Fibroblast of the conjunctiva (primary cell): ENCODE results near the gene SPECC1.
"Not testable (repeated sequence)": the region's sequence is repeated elsewhere in the genome, so short reads cannot be mapped to it uniquely, and the experiment has no call there.

Experiments used
- DNase-seq: peaks from one replicate; pipeline ENCODE4 v3.0.0-alpha.2; 2010; ENCODE audit warnings: low read depth

SPECC1 gene

GRCh38 chr17:20174588-20175265, 165.6 kb downstream of the SPECC1 start:
- no peak for DNase-seq

DNA sequence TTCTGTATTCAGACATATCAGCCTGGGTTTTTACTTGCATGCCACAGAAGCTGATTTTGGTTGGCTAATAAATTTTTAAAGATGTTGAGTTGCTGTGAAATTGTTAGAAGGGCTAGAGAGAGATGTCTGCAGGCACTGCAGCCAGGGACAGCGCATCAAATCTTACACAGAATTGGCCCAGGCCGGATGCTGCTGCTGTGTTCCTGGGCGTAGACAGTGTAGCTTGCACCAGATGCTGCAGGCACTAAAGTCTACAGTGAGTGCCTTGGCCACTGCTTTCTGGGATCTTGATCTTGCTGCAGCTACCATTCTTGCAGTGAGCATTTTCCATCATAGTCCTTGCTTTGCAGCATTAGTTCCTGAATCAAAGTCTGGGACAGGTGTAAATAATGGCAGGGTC, 169.9 kb downstream of the SPECC1 start:
- DNase-seq, result no peak

GRCh38 chr17:20180661-20181060, 171.5 kb downstream of the SPECC1 start:
- no peak for DNase-seq

DNA sequence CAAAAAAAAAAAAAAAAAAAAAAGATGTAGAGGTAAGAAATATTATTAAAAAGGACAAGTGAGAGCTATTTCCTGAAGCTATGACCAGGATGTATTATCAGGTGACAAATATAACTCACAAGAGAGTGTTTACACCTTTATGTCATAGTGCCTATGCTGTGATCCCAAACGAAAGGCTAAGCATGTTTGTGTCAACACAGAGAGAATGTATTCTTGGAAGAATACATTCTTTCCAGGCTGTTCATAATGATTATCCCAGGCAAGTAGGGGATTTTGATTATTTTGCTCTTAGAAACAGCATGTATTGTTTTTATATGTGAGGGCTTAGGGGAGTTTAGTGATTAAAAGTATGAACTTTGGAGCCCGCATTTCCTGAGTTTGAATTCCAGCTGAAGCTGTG, 175.0 kb downstream of the SPECC1 start:
- DNase-seq, result no peak

DNA sequence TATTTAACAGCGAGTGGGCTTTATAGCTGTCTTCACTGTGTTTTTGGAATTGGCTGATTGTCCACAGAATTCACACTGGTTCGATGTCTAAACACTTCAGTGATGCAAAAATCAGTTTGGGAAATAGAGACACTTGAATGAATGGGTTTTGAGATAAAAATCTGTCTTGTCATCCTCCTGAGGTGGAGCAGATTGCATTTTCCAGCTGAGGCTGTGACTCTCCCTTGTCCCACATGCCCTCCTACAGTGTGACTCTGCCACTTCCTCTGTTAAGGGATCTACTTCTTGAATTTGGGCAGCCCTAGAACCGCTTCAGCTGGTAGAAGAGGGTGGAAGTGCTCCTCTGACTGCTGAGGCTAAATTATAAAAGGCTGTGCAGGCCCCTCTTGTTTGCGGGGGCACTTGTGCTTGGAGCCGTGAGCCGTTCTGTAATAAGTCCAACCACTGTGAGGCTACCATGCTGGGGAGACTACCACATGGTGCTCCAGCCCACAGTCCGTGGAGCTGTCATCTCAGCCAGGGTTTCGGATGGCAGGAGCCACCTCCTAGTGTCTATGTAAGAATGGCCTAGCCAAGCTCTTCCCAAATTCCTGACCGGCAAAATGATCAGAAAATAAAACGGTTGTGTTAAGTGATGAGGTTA, 175.9 kb downstream of the SPECC1 start:
- DNase-seq, result no peak

DNA sequence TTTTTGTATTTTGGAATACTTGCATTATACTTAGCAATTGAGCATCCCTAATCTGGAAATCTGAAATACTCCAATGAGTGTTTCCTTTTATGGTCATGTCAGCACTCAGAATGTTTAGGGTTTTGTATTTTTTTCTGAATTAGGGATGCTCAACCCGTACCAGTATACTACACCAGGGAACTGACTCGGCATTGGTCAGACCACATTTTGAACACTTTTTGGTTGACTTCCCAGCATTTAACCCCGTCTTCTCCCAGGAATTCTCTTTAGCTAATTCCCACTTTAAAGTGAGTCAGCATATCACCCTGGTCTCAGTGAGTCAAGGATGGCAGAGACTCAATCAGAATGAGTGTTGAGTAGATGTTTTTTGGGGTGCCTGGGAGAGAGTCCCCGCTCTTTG, 177.9 kb downstream of the SPECC1 start:
- DNase-seq, result no peak

DNA sequence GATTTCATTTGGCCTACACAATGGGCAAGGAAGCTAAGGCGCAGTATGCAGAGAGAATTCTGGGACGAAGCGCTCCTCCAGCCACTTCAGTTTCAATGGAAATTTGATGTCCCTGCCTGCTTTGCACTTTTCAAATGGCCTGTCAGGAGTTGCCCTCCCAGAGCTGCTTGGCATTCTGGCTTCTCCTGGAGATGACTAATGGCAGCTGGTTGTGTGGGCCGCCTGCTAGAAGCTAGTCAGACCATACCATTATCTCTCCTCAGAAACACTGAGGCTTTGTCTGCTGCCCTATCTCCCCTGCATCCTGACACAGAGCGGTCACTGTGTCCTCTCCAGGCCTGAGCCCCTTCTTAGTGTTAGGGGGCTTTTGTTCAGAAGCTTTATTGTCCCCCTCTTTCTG, 180.1 kb downstream of the SPECC1 start:
- DNase-seq, result no peak

DNA sequence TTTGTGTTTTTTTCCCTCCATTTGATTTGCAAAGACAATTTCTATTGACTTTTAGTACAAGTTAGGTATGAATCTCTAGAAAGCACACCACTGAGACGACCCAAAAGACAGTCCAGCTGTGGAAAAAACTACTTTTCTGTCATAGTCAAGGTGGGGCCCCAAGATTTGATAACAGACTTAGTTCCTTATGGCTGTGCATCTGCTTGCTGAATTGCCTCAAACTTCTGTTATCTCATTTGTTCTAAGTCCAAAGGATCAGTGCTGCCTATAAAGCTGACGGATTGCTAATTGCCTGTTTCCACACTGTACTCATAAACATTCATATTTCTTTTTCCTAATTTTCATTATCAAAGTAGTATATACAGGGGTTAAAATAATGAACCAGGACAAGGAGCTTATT, 180.8 kb downstream of the SPECC1 start:
- DNase-seq, result no peak

- no peak for DNase-seq
Observed at GRCh38 chr17:20190605-20191004, 181.4 kb downstream of the SPECC1 start.

- DNase-seq, result peak; percentile 41
Observed at GRCh38 chr17:20191056-20191455, 181.9 kb downstream of the SPECC1 start.

DNA sequence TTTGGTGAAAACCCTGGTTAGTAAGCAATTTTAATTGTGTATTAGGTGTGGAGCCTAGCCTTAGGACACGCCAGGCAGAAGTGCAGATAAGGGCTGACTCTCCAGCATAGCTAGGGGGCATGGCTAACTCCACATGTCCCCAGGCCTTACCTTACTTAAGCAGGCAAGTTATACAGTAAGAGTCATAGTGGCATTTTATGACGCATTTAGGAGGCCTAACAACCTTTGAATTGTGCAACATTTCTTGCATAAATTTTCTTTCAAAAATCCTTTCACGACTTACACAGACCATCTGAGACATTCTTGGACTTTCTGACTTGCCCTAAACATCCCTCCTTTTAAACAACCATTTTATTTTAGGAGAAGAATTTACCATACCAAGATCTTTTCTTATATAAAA, 187.1 kb downstream of the SPECC1 start:
- not testable (repeated sequence) for DNase-seq

- no peak for DNase-seq
Observed at GRCh38 chr17:20197272-20197926, 188.2 kb downstream of the SPECC1 start.

DNA sequence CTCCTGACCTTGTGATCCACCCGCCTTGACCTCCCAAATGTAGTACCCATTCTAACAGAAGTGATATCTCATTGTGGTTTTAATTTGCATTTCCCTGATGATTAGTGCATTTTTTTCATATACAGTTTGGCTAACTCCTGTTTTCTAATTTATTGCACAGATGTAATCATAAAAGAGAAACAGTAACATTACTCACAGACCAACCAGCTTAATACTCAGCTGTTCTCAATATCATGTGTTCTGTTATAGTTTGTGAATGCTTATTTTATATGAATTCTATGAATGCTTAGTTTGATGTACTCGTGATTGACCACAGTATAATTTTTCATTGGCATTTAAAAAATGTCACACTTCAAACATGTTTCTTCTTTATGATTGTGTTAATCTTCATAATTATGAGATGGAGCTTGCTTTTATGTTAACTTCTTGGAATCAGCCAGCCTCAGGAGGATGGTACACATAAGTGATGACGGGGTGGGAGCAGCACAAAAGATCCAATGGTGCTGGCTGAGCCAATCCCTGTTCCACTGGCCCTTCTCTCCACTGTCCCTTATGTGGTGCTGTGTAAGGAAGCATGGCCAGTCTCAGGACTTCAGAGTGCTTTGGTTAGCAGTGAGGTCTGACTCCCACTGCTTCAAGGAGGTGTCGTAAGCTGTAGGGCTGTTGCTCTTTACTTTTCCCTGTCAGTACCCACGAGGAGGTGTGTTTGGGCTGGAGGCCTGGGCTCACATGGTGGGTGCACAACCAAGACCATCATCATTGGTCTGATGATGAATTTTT, 191.0 kb downstream of the SPECC1 start:
- DNase-seq, result no peak

- no peak for DNase-seq
Observed at GRCh38 chr17:20200865-20201458, 191.8 kb downstream of the SPECC1 start.

DNA sequence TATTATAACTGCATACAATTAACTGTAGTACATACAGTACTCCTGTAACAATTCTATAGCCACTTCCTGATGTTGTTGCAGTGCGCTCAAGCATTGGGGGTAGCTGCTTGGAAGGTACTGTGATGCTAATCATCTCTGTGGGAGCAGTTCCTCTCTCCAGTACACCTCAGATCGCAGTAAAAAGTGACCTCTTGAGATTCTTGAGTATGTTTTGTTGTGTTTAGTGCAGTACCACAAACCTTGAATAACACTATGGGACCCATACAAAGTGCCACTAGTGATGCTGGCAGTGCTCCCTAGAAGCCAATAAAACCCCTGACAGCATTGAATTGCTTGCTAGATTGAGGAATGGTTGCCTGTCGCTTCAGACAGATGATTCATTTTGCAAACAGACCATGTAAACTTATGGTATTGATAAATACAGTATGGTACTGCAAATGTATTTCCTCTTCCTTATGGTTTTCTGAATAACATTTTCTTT, 193.0 kb downstream of the SPECC1 start:
- DNase-seq, result no peak

DNA sequence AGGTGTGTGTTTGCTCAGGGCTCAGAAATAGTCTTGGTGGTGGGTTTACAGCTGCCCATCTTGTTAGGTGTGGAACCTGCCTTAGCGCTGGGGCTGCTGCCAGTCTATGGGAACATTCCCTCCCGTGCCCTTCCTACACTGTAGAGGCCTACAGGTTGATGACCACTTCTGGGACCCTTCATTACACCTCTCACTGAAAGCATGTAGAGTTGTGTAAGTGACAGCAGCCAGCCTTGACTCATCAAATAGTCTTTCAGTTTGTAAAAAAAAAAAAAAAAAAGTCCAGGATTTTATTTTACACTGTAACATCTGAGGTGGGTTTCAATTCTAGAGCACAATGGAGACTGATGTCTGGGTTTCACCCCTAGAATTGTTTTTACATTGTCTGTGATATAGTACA, 193.9 kb downstream of the SPECC1 start:
- no peak for DNase-seq

- no peak for DNase-seq
Observed at GRCh38 chr17:20203761-20204263, 194.7 kb downstream of the SPECC1 start.

- no peak for DNase-seq
Observed at GRCh38 chr17:20205609-20206008, 196.4 kb downstream of the SPECC1 start.

DNA sequence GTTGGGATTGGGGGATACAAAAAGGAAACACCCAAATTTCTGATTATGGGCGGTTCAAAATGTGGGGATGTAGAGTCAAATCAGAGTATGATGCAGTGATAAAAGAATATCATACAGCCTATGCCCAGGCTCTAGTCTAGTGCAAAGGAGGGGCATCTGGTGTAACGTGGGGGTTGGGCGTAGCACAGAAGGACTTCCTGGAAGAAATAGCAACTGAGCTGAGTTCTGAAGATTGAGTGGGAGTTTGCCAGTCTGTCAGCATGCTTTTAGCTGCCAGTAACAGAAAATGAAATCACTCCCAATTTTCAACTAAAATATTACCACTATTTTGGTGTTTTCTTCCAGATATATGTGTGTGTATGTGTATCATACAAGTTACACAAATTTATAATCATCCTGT, 196.9 kb downstream of the SPECC1 start:
- DNase-seq, result no peak

DNA sequence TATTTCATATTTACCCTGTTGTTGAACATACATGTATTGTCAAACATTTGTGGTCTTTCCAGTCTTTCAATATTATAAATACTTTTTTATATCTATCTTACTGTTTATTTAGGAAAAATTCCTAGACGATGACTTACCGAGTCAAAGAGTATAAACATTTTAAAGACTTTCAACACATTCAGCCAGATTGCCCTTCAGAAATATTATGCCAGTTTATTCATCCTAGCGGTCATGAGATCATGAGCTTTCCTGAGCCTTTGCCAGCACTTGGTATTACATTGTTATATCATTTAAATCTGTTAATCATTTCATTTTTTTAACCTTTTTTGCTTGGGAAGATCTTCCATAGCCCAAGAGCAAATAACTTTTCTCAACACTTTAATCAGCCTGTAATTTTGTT, 197.4 kb downstream of the SPECC1 start:
- DNase-seq, result no peak

GRCh38 chr17:20207262-20207985, 198.3 kb downstream of the SPECC1 start:
- DNase-seq, result no peak
